ENCODE measurements around the gene SAFB2. TPM values are rescaled to one million over a fixed set of nuclear protein-coding genes. Genes with fewer than 3 reads are reported as not detected.
A peak's percentile ranks its signal among the peaks of the same experiment; 100 is the strongest.

The SAFB2 gene
- total RNA-seq, 1 experiment from 2014 or later = 76.1 TPM

DNA sequence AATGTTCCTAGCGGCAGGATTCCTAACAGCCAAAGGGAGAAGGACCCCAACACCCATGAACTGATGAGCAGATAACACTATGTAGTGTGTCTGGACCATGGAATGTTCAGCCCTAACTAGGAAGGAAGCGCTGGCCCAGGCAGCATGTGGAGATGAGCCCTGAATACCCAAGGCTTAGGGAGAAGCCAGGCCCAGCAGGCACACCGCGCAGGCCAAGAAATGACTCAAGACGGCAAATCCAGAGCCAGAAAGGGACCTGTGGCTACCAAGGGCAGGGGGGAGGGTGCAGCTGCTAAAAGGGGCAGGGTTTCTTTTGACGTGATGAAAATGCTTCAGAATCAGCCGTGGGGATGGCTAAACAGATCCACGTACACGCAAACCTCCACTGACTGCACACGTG is 34.1 kb downstream of the SAFB2 start:
- Histone ChIP-seq H4K8ac (replicated peaks; ENCODE audit: insufficient read length, low read depth, low read length) (no peak overlapping the region), H3K56ac (ENCODE audit: insufficient read length, low read depth, low read length) (no peak overlapping the region), H3K23ac (ENCODE audit: insufficient read length, low read depth, low read length) (no peak overlapping the region), H4K5ac (ENCODE audit: insufficient read length, low read depth, low read length) (no peak overlapping the region), H3K14ac (ENCODE audit: insufficient read depth, low read length) (no peak overlapping the region), H3K9me3 (ENCODE audit: control insufficient read depth, low read depth, low read length) (no peaks in the 10 kb centered on the region), H3K4me2 (ENCODE audit: insufficient read depth, insufficient read length, low read length) (no peak overlapping the region), H3K27ac (ENCODE audit: insufficient read length, low read depth, low read length) (no peak overlapping the region), H3K23me2 (ENCODE audit: insufficient read length, low read depth, low read length, poor library complexity, severe bottlenecking) (peaks cover 5% of the 10 kb centered on the region), H2AK5ac (ENCODE audit: insufficient read length, low read length) (no peak overlapping the region), H2BK120ac (ENCODE audit: low read depth, low read length, poor library complexity, severe bottlenecking) (no peak overlapping the region), H3K9ac (ENCODE audit: extremely low read depth, insufficient read length, low read length) (no peak overlapping the region), H3T11ph (ENCODE audit: low read length) (no peak overlapping the region), H4K20me1 (ENCODE audit: control insufficient read depth, insufficient read depth, insufficient read length) (no peaks in the 10 kb centered on the region), H4K91ac (ENCODE audit: insufficient read length, low read depth, low read length) (no peak overlapping the region), H2BK15ac (ENCODE audit: low read depth, low read length) (no peak overlapping the region), H3K79me1 (ENCODE audit: insufficient read depth, low read depth, low read length, poor library complexity, severe bottlenecking) (no peaks in the 10 kb centered on the region), H2BK5ac (ENCODE audit: insufficient read length, low read length) (no peak overlapping the region), H3K18ac (ENCODE audit: insufficient read length, low read depth, low read length) (no peak overlapping the region), H2AFZ (ENCODE audit: low read length) (no peak overlapping the region), H3K4ac (ENCODE audit: low read depth, low read length) (no peak overlapping the region), H2BK12ac (ENCODE audit: insufficient read length, low read depth, low read length) (no peak overlapping the region), H3K4me1 (ENCODE audit: insufficient read depth, low read length) (no peaks in the 10 kb centered on the region; the same call in 1 of the 2 replicates), H2BK20ac (ENCODE audit: low read depth, low read length, poor library complexity, severe bottlenecking) (no peak overlapping the region), H3K27me3 (ENCODE audit: insufficient read depth, low read length) (no peaks in the 10 kb centered on the region), H3K79me2 (ENCODE audit: insufficient read depth, low read length) (no peaks in the 10 kb centered on the region)
- H3K4me3 Mint-ChIP-seq = no peak overlapping the region; a peak in 1 of 5 replicates
- H3K4me1 Mint-ChIP-seq = peaks cover 15 to 23% of the 10 kb centered on the region in 2 experiments
- WGBS (ENCODE audit: extremely low coverage, insufficient read length, low lambda C conversion rate) = no CpG with 5 or more reads among the region's 10 CpGs
- H3K36me3 Mint-ChIP-seq (ENCODE audit: insufficient read depth in 1 of 3, low read depth in 3 of 3) = peaks cover 32 to 63% (median 62%) of the 10 kb centered on the region in 3 experiments
- H3K9me3 Mint-ChIP-seq = no peaks in the 10 kb centered on the region; a peak in 1 of 5 replicates
- H3K27me3 Mint-ChIP-seq (ENCODE audit: low read depth) = no peaks in the 10 kb centered on the region
- peak overlapping the region in 2 of 3 experiments; percentile 53 to 55; a peak in 3 of 7 replicates for H3K27ac Mint-ChIP-seq
- no peak for DNase-seq
- TF ChIP-seq, protein P1, sequence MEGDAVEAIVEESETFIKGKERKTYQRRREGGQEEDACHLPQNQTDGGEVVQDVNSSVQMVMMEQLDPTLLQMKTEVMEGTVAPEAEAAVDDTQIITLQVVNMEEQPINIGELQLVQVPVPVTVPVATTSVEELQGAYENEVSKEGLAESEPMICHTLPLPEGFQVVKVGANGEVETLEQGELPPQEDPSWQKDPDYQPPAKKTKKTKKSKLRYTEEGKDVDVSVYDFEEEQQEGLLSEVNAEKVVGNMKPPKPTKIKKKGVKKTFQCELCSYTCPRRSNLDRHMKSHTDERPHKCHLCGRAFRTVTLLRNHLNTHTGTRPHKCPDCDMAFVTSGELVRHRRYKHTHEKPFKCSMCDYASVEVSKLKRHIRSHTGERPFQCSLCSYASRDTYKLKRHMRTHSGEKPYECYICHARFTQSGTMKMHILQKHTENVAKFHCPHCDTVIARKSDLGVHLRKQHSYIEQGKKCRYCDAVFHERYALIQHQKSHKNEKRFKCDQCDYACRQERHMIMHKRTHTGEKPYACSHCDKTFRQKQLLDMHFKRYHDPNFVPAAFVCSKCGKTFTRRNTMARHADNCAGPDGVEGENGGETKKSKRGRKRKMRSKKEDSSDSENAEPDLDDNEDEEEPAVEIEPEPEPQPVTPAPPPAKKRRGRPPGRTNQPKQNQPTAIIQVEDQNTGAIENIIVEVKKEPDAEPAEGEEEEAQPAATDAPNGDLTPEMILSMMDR (conservative IDR thresholded peaks at IDR 0.05) = no peak
